HCT116 (cell line): ENCODE results near the gene AUTS2. TPM values are rescaled to one million over a fixed set of nuclear protein-coding genes. Genes with fewer than 3 reads are reported as not detected.

Experiments
- ATAC-seq: fragments of 200-7000 bp; cut with Tn5 transposase; 2 replicates; pipeline ENCODE4 v1.9.1; 2020; ENCODE audit warnings: mild to moderate bottlenecking, moderate library complexity
- BruUV-seq: library from RNA; stranded (reverse); fragments of 400-500 nt; replicated peaks from 2 replicates; lab custom pipeline; 2021; lab: Mats Ljungman, UMichigan
- CTCF ChIA-PET: fragments of 300-600 bp; sonication (Branson Sonifier 250); formaldehyde crosslinking; loops from one replicate; lab custom pipeline; 2021; ENCODE audit warnings: antibody characterized with exemption; lab: Charles Lee
- POLR2A ChIA-PET: fragments of 300-600, 350-600 bp; sonication (Branson Sonifier 250); formaldehyde crosslinking; loops from one replicate; lab custom pipeline; 2021; ENCODE audit warnings: antibody characterized with exemption; lab: Charles Lee
- RAD21 ChIA-PET, 2 experiments: fragments of 300-600 bp; sonication (Branson Sonifier 250); formaldehyde crosslinking; loops; one replicate each; lab custom pipeline; 2023; ENCODE audit warnings: low total read pairs in 2 of 2; ENCODE audit not compliant: uncharacterized antibody in 2 of 2, unreplicated experiment in 2 of 2, low non-redundant PET in 1 of 2; lab: Charles Lee
- DNase-seq: peaks from one replicate; pipeline ENCODE4 v3.0.0-alpha.2; 2010; ENCODE audit warnings: low read depth, low spot score
- H2AFZ ChIP-seq: fragments of 200-600 bp; shearing (Covaris generic), sonication (generic); 2 replicates; pipeline ENCODE4 v1.6.1; 2017; ENCODE audit warnings: low read depth, mixed run types, mixed read lengths, antibody characterized with exemption, low read length; ENCODE audit not compliant: poor library complexity, severe bottlenecking
- H3K27ac ChIP-seq: 2 replicates; pipeline ENCODE4 v1.5.1; 2012; ENCODE audit warnings: low read depth, low read length
- H3K27me3 ChIP-seq: fragments of 200-600 bp; sonication (generic); 2 replicates; pipeline ENCODE4 v1.6.1; 2016; ENCODE audit warnings: mixed run types, low read length, mixed read lengths; ENCODE audit not compliant: insufficient read depth
- H3K36me3 ChIP-seq, 2 experiments: fragments of 200-500 bp in 1 of 2; fragments of 200-600 bp in 1 of 2; sonication (Bioruptor generic) in 1 of 2; sonication (generic) in 1 of 2; 2 replicates each; pipeline versions ENCODE4 v1.5.1 to v1.6.1; 2014 to 2016; ENCODE audit warnings: low read length in 2 of 2, inconsistent platforms in 1 of 2, mixed read lengths in 1 of 2, mixed run types in 1 of 2; ENCODE audit not compliant: insufficient read depth in 2 of 2, control insufficient read depth in 1 of 2
- H3K4me1 ChIP-seq, 2 experiments: fragments of 200-600 bp in 1 of 2; sonication (generic) in 1 of 2; 2 replicates each; pipeline versions ENCODE4 v1.5.1 to v1.6.1; 2012 to 2017; ENCODE audit warnings: low read length in 2 of 2, inconsistent platforms in 1 of 2, mild to moderate bottlenecking in 1 of 2, mixed read lengths in 1 of 2, mixed run types in 1 of 2, moderate library complexity in 1 of 2; ENCODE audit not compliant: insufficient read depth in 2 of 2, control insufficient read depth in 1 of 2
- H3K4me2 ChIP-seq: fragments of 200-600 bp; sonication (generic); 2 replicates; pipeline ENCODE4 v1.6.1; 2017; ENCODE audit warnings: mixed run types, low read length, mixed read lengths
- H3K4me3 ChIP-seq, 2 experiments: fragments of 200-600 bp in 1 of 2; sonication (generic) in 1 of 2; replicated peaks in 1 of 2; 2 replicates each; pipeline ENCODE4 v1.5.1; 2011 to 2016; ENCODE audit warnings: low read length in 2 of 2, control low read depth in 1 of 2, low read depth in 1 of 2, mild to moderate bottlenecking in 1 of 2, mixed read lengths in 1 of 2, mixed run types in 1 of 2
- H3K79me2 ChIP-seq: fragments of 200-600 bp; sonication (generic); 2 replicates; pipeline ENCODE4 v1.6.1; 2017; ENCODE audit warnings: mild to moderate bottlenecking, mixed run types, low read length, moderate library complexity, mixed read lengths; ENCODE audit not compliant: insufficient read depth
- H3K9ac ChIP-seq: fragments of 200-600 bp; sonication (generic); 2 replicates; pipeline ENCODE4 v1.6.1; 2016; ENCODE audit warnings: low read length, mixed read lengths
- H3K9me2 ChIP-seq: fragments of 200-600 bp; sonication (generic), shearing (Covaris generic); 2 replicates; pipeline ENCODE4 v1.6.1; 2017; ENCODE audit warnings: mixed run types, mild to moderate bottlenecking, moderate library complexity; ENCODE audit not compliant: insufficient read depth
- H3K9me3 ChIP-seq, 2 experiments: fragments of 200-500 bp in 1 of 2; fragments of 200-600 bp in 1 of 2; sonication (Bioruptor generic) in 1 of 2; sonication (generic) in 1 of 2; 2 replicates each; pipeline ENCODE4 v1.6.1; 2014 to 2017; ENCODE audit warnings: low read length in 2 of 2, mixed read lengths in 2 of 2, inconsistent platforms in 1 of 2, low read depth in 1 of 2, mild to moderate bottlenecking in 1 of 2, mixed run types in 1 of 2, moderate library complexity in 1 of 2; ENCODE audit not compliant: control insufficient read depth in 1 of 2, insufficient read depth in 1 of 2
- H4K20me1 ChIP-seq: fragments of 200-600 bp; sonication (generic), shearing (Covaris generic); 2 replicates; pipeline ENCODE4 v1.6.1; 2017; ENCODE audit warnings: mixed run types, mild to moderate bottlenecking, moderate library complexity; ENCODE audit not compliant: insufficient read depth
- CEBPB ChIP-seq: IDR thresholded peaks from 2 replicates; pipeline ENCODE4 v1.6.1; 2012; ENCODE audit warnings: low read depth
- ELF1 ChIP-seq: IDR thresholded peaks from 2 replicates; pipeline ENCODE4 v1.6.1; 2012; ENCODE audit warnings: low read depth, borderline replicate concordance
- EZH2 ChIP-seq: fragments of 200-600 bp; sonication (generic); IDR thresholded peaks from 2 replicates; pipeline ENCODE4 v1.6.1; 2017; ENCODE audit warnings: antibody characterized with exemption, mixed run types
- JUND ChIP-seq: IDR thresholded peaks from 2 replicates; pipeline ENCODE4 v1.6.1; 2012
- SIN3A ChIP-seq: IDR thresholded peaks from 2 replicates; pipeline ENCODE4 v1.6.1; 2012; ENCODE audit warnings: low read depth
- TCF7L2 ChIP-seq: IDR thresholded peaks from 2 replicates; pipeline ENCODE4 v1.7.0; 2011; ENCODE audit warnings: borderline replicate concordance, inconsistent platforms; ENCODE audit not compliant: insufficient read depth, insufficient read length; ENCODE audit errors: extremely low read depth
- ZNF274 ChIP-seq: fragments of 200-500 bp; sonication (Bioruptor generic); IDR thresholded peaks from 2 replicates; pipeline ENCODE4 v1.6.1; 2014; ENCODE audit warnings: mild to moderate bottlenecking, low read depth, low read length, inconsistent platforms
- intact Hi-C: fragments of 100-400 bp; cut with micrococcal nuclease; formaldehyde crosslinking; loops from 2 replicates; pipeline ENCODE4 v1.10.0; 2022
- total RNA-seq: library from RNA; stranded (reverse); gene quantifications from one replicate; pipeline ENCODE4 v1.2.1, GENCODE V29; 2021; ENCODE audit not compliant: unreplicated experiment
- TF ChIP-seq, protein P1 (sequence below), 3 experiments: fragments of 200-600 bp in 1 of 3; sonication (generic) in 1 of 3; IDR thresholded peaks in 2 of 3; conservative IDR thresholded peaks in 1 of 3; 2 replicates each; pipeline ENCODE4 v1.5.1; 2012 to 2017; ENCODE audit warnings: low read depth in 2 of 3, low read length in 2 of 3, antibody characterized with exemption in 1 of 3, borderline replicate concordance in 1 of 3, control low read depth in 1 of 3, mild to moderate bottlenecking in 1 of 3, mixed read lengths in 1 of 3, mixed run types in 1 of 3, moderate library complexity in 1 of 3; ENCODE audit not compliant: insufficient read depth in 1 of 3
- TF ChIP-seq, protein P2 (sequence below): IDR thresholded peaks from 2 replicates; pipeline ENCODE4 v1.6.1; 2011; ENCODE audit warnings: mild to moderate bottlenecking, low read length, moderate library complexity; ENCODE audit not compliant: insufficient replicate concordance; ENCODE audit errors: extremely low read depth

Gene AUTS2
- total RNA-seq, 1 experiment from 2014 or later = 0.93 TPM

DNA sequence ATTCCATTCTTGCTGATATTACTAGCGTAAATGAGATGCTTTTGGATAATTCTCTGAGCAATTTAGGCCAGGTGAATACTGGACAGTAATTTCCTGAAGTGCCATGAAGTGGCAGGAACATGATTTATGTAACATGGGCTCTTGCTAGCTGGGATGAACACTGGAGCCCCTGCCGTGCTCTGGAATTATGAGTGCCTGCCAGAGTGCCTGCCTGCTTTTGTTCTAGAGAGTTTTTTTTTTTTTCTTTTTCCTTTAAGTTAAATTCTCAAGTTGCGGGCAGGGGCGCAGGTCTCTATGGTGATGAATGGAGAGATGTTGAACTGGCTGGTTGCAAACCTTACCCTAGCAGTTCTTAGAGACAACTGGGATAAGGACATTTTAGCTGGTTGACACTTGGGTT is 165.9 kb downstream of the AUTS2 start (continued):
- TF ChIP-seq, protein P1, sequence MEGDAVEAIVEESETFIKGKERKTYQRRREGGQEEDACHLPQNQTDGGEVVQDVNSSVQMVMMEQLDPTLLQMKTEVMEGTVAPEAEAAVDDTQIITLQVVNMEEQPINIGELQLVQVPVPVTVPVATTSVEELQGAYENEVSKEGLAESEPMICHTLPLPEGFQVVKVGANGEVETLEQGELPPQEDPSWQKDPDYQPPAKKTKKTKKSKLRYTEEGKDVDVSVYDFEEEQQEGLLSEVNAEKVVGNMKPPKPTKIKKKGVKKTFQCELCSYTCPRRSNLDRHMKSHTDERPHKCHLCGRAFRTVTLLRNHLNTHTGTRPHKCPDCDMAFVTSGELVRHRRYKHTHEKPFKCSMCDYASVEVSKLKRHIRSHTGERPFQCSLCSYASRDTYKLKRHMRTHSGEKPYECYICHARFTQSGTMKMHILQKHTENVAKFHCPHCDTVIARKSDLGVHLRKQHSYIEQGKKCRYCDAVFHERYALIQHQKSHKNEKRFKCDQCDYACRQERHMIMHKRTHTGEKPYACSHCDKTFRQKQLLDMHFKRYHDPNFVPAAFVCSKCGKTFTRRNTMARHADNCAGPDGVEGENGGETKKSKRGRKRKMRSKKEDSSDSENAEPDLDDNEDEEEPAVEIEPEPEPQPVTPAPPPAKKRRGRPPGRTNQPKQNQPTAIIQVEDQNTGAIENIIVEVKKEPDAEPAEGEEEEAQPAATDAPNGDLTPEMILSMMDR (IDR thresholded peaks at IDR 0.05 in 2 of 3, conservative IDR thresholded peaks at IDR 0.05 in 1 of 3; ENCODE audit: borderline replicate concordance in 1 of 3, insufficient read depth in 1 of 3, low read depth in 2 of 3, low read length in 2 of 3) = no peak
- no peak for TF ChIP-seq CEBPB
- TF ChIP-seq ZNF274 = no peak
- TF ChIP-seq ELF1 = no peak
- no peak for TF ChIP-seq JUND
- TF ChIP-seq TCF7L2 = no peak
- no peak for TF ChIP-seq SIN3A

DNA sequence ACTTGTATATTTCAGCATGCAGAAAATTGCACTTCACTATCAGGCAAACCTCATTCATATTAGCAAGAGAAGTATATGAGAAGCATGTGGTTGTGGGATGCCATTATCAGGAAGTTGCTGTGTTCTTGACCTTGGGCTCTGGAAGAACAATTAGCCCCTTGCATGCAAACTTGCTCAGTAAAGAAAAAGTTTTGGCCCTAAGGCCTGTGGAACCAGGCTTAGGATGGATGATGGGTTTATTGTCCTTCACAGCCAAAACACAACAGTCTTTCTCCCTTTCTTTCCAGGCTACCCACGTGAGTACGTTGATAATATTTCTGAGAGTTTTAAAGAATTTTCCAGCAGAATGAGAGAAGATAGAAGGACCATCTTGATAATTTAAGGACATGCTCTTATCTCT is 166.4 kb downstream of the AUTS2 start:
- intact Hi-C loops = no loop called here
- H3K9ac ChIP-seq = no peak overlapping the region
- no peak overlapping the region for H3K4me3 ChIP-seq
- H3K4me2 ChIP-seq = no peak overlapping the region
- ChIA-PET RAD21 (no interaction called here), CTCF (no interaction called here), POLR2A (no interaction called here)
- no peak for DNase-seq
- H3K9me3 ChIP-seq = peaks cover 12% of the 10 kb centered on the region in 2 experiments; a peak in 2 of 4 replicates
- no peaks in the 10 kb centered on the region for H3K9me2 ChIP-seq
- no peaks in the 10 kb centered on the region for H3K36me3 ChIP-seq
- H3K4me1 ChIP-seq = no peaks in the 10 kb centered on the region
- no TSS peak for BruUV-seq
- H3K27me3 ChIP-seq = no peaks in the 10 kb centered on the region
- H2AFZ ChIP-seq = no peak overlapping the region
- no peaks in the 10 kb centered on the region for H3K79me2 ChIP-seq
- H4K20me1 ChIP-seq = no peaks in the 10 kb centered on the region
- no peak for TF ChIP-seq ELF1
- TF ChIP-seq, protein P2, sequence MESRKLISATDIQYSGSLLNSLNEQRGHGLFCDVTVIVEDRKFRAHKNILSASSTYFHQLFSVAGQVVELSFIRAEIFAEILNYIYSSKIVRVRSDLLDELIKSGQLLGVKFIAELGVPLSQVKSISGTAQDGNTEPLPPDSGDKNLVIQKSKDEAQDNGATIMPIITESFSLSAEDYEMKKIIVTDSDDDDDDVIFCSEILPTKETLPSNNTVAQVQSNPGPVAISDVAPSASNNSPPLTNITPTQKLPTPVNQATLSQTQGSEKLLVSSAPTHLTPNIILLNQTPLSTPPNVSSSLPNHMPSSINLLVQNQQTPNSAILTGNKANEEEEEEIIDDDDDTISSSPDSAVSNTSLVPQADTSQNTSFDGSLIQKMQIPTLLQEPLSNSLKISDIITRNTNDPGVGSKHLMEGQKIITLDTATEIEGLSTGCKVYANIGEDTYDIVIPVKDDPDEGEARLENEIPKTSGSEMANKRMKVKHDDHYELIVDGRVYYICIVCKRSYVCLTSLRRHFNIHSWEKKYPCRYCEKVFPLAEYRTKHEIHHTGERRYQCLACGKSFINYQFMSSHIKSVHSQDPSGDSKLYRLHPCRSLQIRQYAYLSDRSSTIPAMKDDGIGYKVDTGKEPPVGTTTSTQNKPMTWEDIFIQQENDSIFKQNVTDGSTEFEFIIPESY = no peak
- TF ChIP-seq EZH2 = no peak
- ATAC-seq = no peak
- H3K27ac ChIP-seq = no peak overlapping the region
